Activated B cell treated with CpG ODN at 0.5 μM for 24 hours (primary cell): Measurements from ENCODE around the gene ANAPC16. TPM values are rescaled to one million over a fixed set of nuclear protein-coding genes. Genes with fewer than 3 reads are reported as not detected.

ENCODE experiments used
- ATAC-seq: fragments of 200-7000 bp; cut with Tn5 transposase; one replicate; pipeline ENCODE4 v1.10.0; 2021; ENCODE audit warnings: low read depth, mild to moderate bottlenecking, moderate library complexity
- CTCF ChIA-PET: fragments of 350-600 bp; sonication (Branson Sonifier 250); formaldehyde crosslinking; loops from one replicate; lab custom pipeline; 2021; ENCODE audit warnings: antibody characterized with exemption; lab: Charles Lee
- POLR2A ChIA-PET: fragments of 350-600 bp; sonication (Branson Sonifier 250); formaldehyde crosslinking; loops from one replicate; lab custom pipeline; 2021; ENCODE audit warnings: antibody characterized with exemption; lab: Charles Lee
- DNase-seq: peaks from one replicate; pipeline ENCODE4 v3.0.0; 2022
- H3K27ac Mint-ChIP-seq: one replicate; pipeline ENCODE4 v1.8.0; 2020; ENCODE audit warnings: mixed read lengths
- H3K27me3 Mint-ChIP-seq: one replicate; pipeline ENCODE4 v1.8.0; 2021; ENCODE audit warnings: mixed read lengths
- H3K36me3 Mint-ChIP-seq: one replicate; pipeline ENCODE4 v1.8.0; 2021; ENCODE audit warnings: low read depth, mixed read lengths
- H3K4me1 Mint-ChIP-seq: one replicate; pipeline ENCODE4 v1.8.0; 2021; ENCODE audit warnings: mixed read lengths
- H3K4me3 Mint-ChIP-seq: one replicate; pipeline ENCODE4 v1.8.0; 2020; ENCODE audit warnings: mild to moderate bottlenecking, mixed read lengths
- H3K9me3 Mint-ChIP-seq: one replicate; pipeline ENCODE4 v1.8.0; 2020; ENCODE audit warnings: mixed read lengths
- CTCF ChIP-seq: fragments of 200-600 bp; IDR thresholded peaks from one replicate; pipeline ENCODE4 v1.8.0; 2022; ENCODE audit warnings: antibody characterized with exemption, mild to moderate bottlenecking
- intact Hi-C: fragments of 100-400 bp; cut with micrococcal nuclease; formaldehyde crosslinking; loops from one replicate; pipeline ENCODE4 v1.15.1; 2024
- total RNA-seq: library from RNA; stranded (reverse); gene quantifications from 2 replicates; pipeline ENCODE4 v1.2.3, GENCODE V29; 2022

Gene ANAPC16
- total RNA-seq, 1 donor from 2014 or later: 137 TPM

DNA sequence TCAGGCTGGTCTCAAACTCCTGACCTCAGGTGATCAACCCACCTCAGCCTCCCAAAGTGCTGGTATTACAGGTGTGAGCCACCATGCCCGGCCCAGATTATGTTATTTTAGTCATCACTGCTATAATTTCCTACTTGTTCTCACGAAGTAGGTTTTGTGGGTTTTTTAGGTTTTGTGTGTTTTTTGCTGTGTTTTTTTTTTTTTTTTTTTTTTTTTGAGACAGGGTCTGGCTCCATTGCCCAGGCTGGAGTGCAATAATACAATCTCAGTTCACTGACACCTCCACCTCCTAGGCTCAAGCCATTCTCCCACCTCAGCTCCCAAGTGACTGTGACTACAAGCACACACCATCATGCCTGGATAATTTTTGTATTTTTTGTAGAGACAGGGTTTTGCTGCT, 20.9 kb upstream of the ANAPC16 start:
- H3K4me3 Mint-ChIP-seq: no peak overlapping the region
- H3K27ac Mint-ChIP-seq: no peak overlapping the region

GRCh38 chr10:72200883-72201282, 14.9 kb upstream of the ANAPC16 start:
- Mint-ChIP-seq H3K36me3 (peaks cover 46% of the 10 kb centered on the region), H3K9me3 (no peaks in the 10 kb centered on the region), H3K4me3 (no peak overlapping the region), H3K27ac (no peak overlapping the region), H3K4me1 (no peaks in the 10 kb centered on the region), H3K27me3 (no peaks in the 10 kb centered on the region)
- DNase-seq: no peak
- ATAC-seq: no peak
- intact Hi-C loops: no loop called here
- ChIA-PET CTCF (interaction anchor here (1.2 kb wide), 1 partner anchor 14 kb away, joined by 3 read pairs; no protein-coding TSS in a partner anchor), POLR2A (interaction anchor here (1.2 kb wide), 1 partner anchor 15 kb away, joined by 7 read pairs; the partner anchor contains the start of genes ANAPC16 and ASCC1)
- no peak for TF ChIP-seq CTCF

More for the DNA sequence above, 20.9 kb upstream of the ANAPC16 start:
- intact Hi-C loops: no loop called here
- Mint-ChIP-seq H3K9me3 (no peaks in the 10 kb centered on the region), H3K36me3 (peaks cover 45% of the 10 kb centered on the region), H3K27me3 (no peaks in the 10 kb centered on the region), H3K4me1 (no peaks in the 10 kb centered on the region)
- DNase-seq (no peak), ATAC-seq (no peak)
- ChIA-PET CTCF (no interaction called here), POLR2A (interaction anchor here (0.7 kb wide), 1 partner anchor 103 kb away, joined by 3 read pairs; no protein-coding TSS in a partner anchor)
- no peak for TF ChIP-seq CTCF

DNA sequence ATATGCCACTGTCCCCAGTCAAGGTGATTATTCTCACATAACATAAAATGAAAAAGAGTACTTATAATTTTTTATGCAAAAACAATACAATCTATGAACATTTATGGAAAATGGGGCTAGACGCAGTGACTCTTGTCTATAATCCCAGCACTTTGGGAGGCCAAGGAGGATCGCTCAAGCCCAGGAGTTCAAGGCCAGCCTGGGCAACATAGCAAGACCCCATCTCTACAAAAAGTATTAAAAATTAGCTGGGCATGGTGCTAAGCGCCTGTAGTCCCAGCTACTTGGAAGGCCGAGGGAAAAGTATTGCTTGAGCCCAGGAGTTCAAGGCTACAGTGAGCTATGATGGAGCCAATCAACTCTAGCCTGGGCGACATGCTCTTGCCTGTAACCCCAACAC, 14.5 kb upstream of the ANAPC16 start:
- DNase-seq (no peak), ATAC-seq (no peak)
- Mint-ChIP-seq H3K9me3 (no peaks in the 10 kb centered on the region), H3K4me3 (no peak overlapping the region), H3K36me3 (peaks cover 42% of the 10 kb centered on the region), H3K4me1 (no peaks in the 10 kb centered on the region), H3K27ac (no peak overlapping the region), H3K27me3 (no peaks in the 10 kb centered on the region)
- intact Hi-C loops: no loop called here
- POLR2A ChIA-PET: interaction anchor here (1.2 kb wide), 1 partner anchor 15 kb away, joined by 7 read pairs; the partner anchor contains the start of genes ANAPC16 and ASCC1
- CTCF ChIA-PET: interaction anchor here (1.2 kb wide), 1 partner anchor 14 kb away, joined by 3 read pairs; no protein-coding TSS in a partner anchor
- TF ChIP-seq CTCF: no peak

- Mint-ChIP-seq H3K36me3 (peaks cover 56% of the 10 kb centered on the region), H3K27me3 (no peaks in the 10 kb centered on the region), H3K9me3 (no peaks in the 10 kb centered on the region), H3K27ac (no peak overlapping the region), H3K4me3 (no peak overlapping the region), H3K4me1 (no peaks in the 10 kb centered on the region)
- ATAC-seq (no peak), DNase-seq (no peak)
- CTCF ChIA-PET: no interaction called here
- intact Hi-C loops: no loop called here
- POLR2A ChIA-PET: no interaction called here
- no peak for TF ChIP-seq CTCF
Measured at GRCh38 chr10:72204296-72204695, 11.5 kb upstream of the ANAPC16 start.

DNA sequence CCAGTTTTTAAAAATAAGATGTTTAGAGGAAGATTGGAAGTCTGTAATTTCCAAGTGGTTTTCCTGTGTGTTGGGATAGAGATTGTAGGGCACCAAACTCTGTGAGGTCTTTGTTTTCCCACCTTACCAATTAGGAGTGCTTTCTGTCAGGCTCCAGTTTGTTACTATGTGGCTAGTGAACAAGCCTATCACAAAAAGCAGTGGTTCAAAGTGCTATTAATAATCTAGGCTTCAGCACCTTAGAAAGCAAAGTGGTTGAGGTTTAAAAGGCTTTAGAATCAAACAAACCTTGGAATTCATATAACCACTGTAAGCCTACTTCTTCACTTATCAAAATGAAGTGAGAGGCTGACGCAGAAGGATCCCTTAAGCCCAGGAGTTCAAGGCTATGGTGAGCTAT, 11.1 kb upstream of the ANAPC16 start:
- H3K36me3 Mint-ChIP-seq: peaks cover 54% of the 10 kb centered on the region
- H3K27ac Mint-ChIP-seq: no peak overlapping the region
- no peak overlapping the region for H3K4me3 Mint-ChIP-seq
- POLR2A ChIA-PET: no interaction called here
- CTCF ChIA-PET: no interaction called here
- TF ChIP-seq CTCF: no peak
- no peaks in the 10 kb centered on the region for H3K4me1 Mint-ChIP-seq
- no peak for DNase-seq
- H3K27me3 Mint-ChIP-seq: no peaks in the 10 kb centered on the region
- ATAC-seq: no peak
- intact Hi-C loops: no loop called here
- no peaks in the 10 kb centered on the region for H3K9me3 Mint-ChIP-seq
